GM21786 (cell line): ENCODE data around the gene FBP2.
"Not testable (repeated sequence)": the region's sequence is repeated elsewhere in the genome, so short reads cannot be mapped to it uniquely, and the experiment has no call there.

Experiments
- ATAC-seq: cut with Tn5 transposase; IDR thresholded peaks from one replicate; pipeline ENCODE4 v1.9.1; 2021; ENCODE audit not compliant: unreplicated experiment

FBP2 gene

DNA sequence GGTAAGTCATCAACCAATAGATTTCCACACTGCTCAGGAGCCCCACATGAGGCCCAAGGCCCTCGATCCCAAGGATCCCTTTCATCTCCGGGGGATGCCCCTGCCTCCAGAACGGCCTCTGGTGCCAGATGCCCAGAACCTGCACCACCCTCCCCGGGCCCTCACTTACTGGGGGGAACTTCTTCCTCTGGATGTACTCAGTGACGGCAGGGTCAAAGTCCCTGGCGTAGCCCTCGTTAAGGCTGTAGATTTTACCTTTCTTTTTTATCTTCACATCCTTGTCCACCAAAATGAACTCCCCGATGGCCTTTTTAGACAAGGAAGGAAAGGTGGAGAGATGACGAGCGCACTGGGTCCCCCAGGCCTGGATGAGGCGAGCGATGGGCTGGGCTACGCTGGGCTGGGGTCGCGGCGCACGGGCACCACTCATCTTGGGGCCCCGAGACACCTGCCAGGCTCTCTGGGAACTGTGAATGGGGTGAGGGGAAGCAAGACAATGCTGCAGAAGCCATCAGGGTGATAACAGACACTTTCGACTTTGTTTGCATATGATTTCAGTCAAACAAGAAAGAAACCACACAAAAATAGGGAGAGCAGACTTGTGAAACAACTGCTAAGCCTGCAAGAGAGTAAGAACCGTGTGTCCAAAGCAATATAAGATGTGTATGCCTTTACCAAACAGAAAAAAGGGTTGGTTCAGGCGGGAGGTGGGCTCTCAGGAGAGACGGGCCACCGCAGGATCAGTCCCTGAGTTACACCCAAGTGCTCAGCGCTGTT is 13.2 kb upstream of the FBP2 start:
- ATAC-seq = no peak

DNA sequence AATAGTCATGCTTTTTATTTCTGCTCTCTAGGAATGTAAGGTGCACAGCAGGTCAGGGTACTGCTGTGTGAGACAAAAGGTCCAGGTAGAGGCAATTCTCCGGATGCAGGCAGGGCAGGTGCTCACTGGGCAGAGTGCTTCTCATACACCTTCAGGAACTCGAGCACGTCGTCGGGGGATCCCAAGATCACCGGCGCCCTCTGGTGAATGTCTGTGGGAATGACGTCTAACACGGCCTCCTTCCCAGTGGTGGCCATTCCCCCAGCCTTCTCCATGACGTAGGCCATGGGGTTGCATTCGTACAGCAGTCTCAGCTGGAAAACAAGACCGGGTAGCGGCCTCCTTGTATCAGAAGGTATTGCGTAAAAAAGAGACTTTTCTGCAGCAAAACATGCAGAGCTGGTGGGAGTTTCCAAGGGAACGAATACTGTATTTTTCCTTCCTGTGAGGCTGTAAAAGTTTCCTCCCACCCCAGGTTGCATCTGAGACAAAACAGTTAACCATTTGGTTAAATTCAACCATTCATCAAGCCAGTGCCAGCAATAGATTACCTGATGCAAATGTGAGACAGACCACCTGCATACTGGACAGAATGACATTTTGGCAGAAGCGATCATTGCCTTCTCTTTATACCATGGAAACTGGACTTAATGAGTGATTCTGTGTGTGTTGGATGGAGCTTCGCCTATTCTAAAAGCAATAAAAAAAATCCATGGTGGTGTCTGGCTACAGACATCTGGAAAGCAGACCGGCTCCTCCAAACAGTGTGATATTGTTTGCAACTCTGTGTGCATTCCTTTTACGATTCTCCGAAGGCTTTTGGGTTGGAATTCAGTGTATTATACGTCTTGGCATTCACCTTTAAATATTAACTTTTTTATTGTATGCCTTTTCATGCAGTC is 9.9 kb upstream of the FBP2 start:
- no peak for ATAC-seq

DNA sequence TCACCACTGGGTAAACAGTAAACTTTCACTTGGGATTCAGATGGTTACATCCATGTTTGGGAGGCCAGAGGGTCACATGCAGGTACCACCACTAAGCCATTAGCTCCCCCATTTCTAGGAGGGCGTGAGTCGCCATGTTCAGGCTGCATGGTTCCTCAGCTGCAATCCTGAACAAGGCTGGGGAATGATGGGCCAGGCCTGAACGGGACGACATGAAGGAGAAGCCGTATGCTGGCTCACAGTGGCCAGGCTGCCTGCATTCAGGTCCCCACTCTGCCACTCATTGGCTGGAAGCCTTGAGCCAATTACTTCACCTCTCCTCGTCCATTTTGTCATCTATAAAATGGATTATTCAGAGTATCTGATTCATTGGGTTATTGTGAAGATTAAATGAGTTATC is 9.0 kb upstream of the FBP2 start:
- no peak for ATAC-seq

DNA sequence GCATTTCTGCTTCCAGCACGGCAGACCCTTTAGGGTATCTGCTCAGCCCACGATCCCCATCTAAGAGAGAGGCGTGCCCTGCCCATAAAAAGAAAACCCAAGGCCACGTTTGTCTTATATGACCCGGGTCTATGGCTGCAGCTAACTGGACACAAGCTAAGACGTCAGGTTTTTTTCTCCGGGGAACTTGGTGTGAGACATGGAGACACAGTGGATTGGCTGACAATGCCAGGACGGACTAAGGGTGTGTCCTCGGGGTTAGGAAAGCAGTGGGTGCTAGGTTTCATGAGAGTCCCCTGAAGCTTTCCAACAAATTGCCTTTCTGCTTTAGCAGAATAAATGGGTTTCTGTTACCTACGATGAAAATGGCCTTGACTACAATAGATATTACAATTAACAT is 7.1 kb upstream of the FBP2 start:
- no peak for ATAC-seq

DNA sequence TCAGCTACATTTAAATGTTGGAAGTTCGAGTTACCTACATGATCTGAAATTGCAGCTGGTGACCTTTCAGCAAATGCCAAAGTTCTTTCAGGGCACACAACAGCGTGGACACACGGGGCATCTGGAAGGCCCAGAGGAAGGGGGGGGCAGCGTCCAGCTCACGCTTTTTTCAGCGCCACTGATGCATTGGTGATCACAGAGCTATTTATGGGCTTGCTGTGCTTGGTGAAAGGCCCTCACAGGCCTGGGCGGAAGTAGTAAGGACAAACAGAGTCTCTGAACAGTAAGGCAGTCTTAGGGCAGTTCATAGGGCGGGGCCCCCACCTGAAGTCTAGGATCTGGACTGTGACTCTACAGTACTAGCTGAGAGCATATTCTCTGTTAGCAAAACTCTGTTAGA is 6.6 kb upstream of the FBP2 start:
- no peak for ATAC-seq

DNA sequence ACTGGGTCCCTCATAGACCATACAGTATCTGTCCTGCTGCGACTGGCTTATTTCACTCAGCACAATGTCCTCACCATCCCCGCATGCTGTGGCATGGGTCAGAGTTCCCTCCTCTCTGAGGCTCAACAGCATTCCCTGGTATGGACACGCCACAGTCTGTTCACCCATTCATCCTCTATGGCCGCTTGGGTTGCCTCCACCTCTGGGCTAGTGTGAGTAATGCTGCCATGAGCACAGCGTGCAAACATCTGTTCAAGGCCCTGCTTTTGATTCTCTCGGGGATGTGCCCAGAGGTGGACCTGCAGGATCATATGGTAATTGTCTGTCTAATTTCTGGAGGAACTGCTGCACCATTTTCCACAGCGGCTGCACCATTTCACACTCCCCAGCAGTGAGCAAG is 5.5 kb upstream of the FBP2 start:
- no peak for ATAC-seq

DNA sequence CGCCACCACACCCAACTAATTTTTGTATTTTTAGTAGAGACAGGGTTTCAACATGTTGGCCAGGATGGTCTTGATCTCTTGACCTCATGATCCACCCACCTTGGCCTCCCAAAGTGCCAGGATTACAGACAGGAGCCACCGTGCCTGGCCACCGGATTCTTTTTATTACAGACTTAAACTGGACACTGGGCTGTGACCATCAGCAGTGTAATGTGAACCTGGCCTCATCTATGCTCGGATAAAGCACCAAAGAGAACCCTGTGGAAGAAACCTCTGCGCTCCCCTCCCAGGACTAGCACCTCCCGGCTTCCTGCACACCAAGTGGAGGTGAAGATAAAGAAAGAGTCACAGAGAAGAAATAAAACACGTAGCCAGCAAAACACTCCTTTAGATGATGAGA is 941 bp downstream of the FBP2 start:
- not testable (repeated sequence) for ATAC-seq

DNA sequence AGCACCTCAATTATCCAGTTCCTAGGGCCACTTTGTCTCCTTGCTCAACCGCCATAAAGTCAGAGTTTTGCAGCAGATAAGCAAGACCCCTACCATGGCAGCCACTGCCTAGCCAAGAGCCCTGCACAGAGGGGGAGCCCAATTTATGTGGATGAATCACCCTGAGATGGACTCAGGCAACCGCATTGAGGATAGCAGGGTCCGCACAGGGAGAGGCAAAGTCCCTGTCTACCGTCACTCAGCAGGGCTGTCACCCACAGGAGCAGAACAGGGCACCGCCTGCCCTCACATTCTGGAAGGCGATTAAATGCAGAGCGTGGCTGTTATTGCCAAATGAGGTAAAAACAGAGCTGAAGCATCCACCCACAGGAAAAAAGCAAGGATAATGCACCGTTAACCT is 1.7 kb downstream of the FBP2 start:
- ATAC-seq = no peak

DNA sequence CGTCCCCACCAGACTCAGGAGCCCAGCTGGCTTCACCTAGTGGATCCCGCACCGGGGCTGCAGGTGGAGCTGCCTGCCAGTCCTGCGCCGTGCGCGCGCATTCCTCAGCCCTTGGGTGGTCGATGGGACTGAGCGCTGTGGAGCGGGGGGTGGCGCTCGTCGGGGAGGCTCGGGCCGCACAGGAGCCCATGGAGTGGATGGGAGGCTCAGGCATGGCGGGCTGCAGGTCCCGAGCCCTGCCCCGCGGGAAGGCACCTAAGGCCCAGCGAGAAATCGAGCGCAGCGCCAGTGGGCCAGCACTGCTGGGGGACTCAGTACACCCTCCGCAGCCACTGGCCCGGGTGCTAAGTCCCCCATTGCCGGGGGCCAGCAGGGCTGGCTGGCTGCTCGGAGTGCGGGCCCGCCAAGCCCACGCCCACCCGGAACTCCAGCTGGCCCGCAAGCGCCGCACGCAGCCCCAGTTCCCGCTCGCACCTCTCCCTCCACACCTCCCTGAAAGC is 2.5 kb downstream of the FBP2 start:
- not testable (repeated sequence) for ATAC-seq

DNA sequence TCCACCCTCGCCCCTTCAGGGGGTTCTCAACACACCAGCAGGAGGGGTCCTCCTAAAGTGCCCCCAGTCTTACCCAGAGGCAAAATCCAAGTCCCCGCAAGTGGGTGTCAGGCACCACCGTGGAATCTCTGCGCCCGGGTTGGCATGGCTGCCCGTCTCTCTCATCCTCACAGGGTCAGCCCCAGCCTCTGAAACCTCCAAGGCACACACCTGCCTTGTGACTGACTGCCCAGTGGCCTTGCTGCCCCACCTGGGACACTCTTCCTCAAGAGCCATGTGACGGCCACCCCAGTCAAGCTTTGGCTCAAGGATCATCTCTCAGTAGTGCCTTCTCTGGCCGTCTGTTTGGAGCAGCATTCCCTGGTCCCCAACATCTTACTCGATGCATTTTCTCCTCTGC is 4.9 kb downstream of the FBP2 start:
- ATAC-seq = no peak

DNA sequence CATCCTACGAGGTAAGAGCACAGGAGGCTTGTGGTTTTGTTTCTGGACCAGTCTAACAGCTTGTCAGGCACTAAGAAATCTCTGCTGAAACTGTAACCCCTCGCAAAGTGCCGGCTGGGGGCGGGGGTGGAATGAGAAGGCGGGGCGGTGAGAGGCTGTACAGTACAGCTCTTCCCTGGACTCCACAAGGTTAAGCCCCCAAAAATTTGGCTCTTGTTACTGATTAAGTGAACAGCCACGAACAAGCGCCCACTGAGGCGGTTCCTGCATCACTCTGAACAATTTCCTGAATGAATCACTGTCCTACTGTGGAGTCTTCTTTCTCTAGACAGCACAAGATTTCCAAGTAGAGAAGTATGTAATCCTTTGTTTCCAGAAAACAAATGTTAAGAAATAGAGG is 6.8 kb downstream of the FBP2 start:
- no peak for ATAC-seq

DNA sequence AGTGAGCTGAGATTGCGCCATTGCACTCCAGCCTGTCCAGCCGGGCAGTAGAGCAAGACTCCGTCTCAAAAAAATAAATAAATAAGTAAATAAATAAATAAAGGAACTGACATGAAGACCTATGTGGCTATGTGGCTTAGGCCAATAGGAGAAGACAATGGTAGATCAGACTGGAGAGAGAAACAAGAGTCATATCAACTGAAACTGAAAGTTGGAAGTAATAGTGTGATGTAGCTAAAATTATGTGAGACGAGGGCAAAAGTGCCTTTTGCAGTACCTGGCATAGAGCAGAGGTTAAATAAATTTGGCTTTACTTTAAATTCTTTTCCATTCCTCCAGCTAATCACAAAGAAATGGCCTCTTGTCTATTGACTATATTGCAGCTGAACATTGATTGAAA is 7.3 kb downstream of the FBP2 start:
- no peak for ATAC-seq

DNA sequence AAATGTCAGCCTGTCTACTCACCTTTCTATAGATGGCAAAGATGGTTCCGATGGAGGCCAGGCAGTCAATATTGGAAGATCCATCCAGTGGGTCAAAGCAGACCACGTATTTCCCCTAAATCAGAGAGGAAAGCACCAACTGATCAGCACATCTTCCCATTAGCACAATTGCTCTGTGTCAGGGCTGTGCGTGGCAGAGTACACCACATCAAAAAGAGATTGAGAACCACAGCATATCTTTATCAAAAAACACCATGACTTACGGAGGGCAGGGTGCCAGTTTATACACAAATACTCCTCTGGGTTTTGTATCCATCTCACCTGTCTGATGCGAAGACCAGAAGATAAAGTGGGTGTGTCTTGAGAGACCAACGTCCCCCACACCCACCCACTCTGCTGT is 9.1 kb downstream of the FBP2 start:
- ATAC-seq = no peak

DNA sequence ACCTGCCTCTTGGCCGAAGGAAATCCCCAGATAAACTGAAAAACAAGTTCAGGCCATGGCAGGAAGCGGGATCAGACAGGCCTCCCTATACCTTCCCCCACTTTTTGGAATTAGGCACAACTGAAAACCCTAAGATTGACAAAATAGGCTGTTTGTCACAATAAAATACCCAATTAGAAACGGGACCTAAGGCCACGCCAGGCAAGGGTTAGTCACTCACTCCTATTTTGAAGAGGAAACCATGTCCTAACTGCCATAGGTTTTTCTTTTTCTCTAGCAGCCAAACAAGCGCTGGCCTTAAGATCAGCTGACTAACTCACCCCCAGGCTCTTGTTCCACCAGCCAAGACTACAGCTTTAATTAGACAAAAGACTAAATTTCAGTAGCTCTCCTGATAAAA is 11.9 kb downstream of the FBP2 start:
- ATAC-seq = no peak

DNA sequence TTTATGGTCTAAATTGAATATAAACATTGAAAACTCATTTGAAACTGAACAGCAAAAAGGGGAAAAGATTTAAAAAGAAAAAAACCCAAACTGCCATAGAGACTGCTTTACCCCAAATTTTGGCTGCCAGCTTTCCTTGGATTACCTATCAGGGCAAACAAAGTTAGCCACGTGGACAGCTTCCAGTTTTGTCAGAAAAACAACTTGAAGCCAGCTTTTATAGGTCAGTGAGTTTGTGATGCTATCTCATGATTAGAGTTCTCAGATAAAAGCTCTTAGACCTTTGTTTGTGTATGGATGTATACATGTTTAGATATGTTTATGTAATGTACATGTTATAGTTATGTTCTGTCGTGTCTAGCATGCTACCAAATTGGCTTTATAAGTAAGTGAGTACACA is 16.1 kb downstream of the FBP2 start:
- no peak for ATAC-seq

DNA sequence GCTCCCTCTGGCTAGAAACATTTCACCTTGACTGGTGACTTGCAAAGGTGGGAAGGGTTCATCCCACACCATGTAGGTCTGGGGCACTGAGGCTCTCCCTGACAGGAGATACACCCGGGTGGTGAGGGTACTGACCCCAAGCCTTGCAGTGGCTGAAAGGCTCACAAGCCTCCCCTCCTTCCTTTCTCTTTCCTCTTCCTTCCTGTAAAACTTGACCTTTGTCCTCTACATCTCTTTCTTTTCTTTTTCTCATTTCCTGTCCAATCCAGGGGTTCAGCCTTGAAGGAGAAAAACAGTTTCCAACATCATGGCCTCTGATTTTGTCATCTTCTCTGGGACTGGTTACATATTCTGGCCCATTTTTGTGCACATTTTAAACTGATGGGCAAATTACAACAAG is 16.6 kb downstream of the FBP2 start:
- no peak for ATAC-seq

DNA sequence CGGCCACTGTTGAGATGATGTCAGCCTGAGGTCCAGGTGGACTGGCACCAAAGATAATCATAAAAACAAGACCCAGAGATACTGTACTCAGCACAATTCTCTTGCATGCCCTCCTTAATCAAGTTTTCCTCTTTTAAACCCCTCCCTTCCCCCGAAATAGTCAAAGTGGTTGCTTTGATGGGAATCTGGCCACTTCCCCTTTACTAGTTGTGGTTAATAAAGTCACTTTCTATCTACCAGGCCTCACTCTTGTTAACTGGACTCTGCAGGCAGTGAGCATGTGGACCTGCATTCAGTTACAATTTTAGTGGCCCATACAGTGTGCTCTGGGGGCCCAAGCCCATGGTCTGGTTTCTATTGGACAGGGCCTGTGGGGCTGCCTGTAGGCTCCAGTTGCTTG is 17.5 kb downstream of the FBP2 start:
- ATAC-seq = no peak

DNA sequence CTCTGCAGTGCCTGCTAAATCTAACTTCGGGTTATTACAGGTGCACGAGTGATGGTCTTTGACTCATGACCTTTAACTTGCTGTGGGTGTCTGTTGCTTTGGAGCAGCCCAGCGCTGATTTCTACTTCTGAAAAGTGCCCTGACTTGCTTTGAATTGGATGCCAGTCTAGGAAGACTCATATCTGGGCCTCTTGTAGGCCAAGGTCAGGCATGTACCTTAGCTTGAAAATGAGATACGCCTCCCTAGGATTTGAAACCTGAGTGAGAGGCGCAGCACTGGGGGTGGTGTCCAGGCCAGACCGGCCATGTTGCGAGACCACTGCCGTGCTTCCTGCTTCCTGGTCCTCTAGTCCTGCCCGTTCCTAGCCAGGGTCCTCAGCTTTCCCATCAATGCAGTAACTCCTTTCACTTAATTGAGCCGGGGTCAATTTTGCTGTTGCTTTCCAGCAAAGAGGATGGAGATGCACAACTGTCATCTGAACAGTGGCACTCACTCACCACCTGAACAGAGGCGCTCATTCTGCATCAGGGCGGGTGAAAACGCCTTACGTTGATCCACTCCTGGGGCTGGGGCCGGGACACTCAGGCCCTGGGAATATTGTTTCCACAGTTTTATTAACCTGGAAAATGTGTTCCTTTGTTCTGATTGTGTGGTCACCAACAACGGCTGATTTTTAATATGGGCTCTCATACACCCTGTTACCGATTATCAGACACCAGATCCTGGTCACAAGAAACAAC is 24.5 kb downstream of the FBP2 start:
- ATAC-seq = no peak

DNA sequence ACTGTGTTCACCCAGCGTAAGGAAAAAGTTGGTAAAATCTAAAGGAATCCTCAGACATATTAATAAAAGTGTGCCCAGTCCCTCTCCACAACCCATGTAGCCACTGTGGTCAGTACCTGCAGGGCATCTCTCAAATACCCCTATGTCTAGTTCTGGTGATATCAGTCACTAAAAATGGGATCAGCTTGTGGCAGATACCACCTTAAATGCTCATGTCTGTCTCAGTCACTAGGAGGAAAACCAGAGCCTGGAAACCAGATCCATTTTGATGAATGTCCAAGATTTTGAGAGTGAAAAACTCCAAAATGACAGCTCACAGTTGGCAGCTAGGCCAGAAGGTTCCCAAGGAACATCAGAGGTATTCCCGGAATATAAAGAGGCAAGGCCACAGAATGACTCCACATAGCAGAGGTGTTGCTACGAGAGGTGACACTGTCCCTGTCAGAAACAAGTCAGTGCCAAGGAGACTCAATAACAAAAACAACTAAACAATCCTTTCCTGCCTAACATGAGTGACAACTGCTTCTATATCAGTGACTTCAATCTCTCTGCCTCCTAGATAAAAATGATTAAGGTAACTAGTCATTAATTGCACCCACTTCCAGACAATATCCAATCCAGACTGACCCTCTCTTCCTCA is 25.3 kb downstream of the FBP2 start:
- ATAC-seq = no peak

DNA sequence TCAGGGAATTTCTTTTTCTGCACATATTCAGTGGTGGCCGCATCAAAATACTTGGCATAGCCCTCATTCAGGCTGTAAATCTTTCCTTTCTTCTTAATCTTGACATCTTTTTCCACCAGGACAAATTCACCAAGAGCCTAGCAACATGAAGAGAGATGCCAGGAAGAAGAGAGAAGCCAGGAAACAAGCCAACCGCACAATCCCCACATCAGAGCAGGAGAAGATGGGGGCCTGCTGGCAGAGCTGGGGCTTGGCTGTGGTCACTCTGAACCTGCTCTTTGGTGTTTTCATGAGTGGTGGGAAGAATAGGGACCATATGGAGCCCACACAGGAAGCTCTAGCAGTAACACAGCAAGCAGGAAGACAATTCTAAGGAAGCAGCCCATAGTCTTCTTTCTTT is 26.4 kb downstream of the FBP2 start:
- no peak for ATAC-seq

DNA sequence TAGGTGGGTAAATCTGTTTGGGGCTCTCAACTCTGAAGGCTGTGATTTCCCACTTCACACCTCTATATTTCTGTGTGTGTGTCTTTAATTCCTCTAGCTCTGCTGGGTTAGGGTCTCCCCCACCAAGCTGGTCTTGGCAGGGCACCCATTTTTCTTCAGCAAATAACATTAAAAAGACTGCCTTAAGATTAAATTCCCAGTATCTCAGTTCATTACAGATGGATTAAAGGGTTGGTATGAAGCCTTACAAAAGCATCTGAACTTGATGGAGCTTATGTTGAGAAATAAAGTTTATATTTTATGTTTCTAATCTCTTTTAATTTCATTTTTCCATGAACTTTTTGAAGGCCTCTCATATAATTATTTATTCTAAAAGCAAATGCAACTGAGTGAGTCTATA is 27.1 kb downstream of the FBP2 start:
- ATAC-seq = no peak
